ENCODE measurements around the gene KANSL2.
"Not testable (repeated sequence)": the region's sequence is repeated elsewhere in the genome, so short reads cannot be mapped to it uniquely, and the experiment has no call there.

KANSL2 gene

GRCh38 chr12:48681710-48682532 is at the start of gene KANSL2:
KANSL2 (minus strand) TSS chr12:48682238; CDS start chr12:48681632, 606 bp downstream.
- peak; percentile 95 for DNase-seq

DNA sequence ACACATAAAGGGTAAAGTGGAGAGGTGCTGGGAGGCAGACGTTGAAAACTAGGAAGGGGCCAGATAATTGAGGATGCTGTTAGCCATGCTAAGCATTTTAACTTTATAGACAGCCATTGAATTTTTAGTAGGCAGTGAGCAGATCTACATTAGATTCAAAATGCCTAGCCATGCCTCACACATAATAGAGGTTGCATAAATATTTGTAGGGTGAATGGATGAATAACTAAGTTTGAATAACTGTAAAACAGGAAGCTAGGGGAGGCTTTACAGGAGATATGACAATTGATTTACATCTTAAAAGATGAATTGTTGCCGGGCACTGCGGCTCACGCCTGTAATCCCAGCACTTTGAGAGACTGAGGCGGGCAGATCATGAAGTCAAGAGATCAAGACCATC is 46.8 kb upstream of the KANSL2 start:
- no peak for DNase-seq

- DNase-seq: not testable (repeated sequence)
These were observed 38.7 kb upstream of the KANSL2 start for GRCh38 chr12:48720737-48721136.

DNA sequence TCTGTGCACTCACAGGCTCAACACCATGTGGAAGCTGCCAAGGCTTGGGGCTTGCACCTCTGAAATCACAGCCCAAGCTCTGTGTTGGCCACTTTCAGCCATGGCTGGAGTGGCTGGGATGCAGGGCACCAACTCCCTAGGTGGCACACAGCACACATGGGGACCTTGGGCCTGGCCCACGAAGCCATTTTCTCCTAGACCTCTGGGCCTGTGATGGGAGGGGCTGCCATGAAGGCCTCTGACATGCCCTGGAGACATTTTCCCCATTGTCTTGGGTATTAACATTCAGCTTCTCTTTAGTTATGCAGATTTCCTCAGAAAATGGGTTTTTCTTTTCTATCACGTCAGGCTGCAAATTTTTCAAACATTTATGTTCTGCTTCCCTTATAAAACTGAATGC is 38.1 kb upstream of the KANSL2 start:
- DNase-seq: not testable (repeated sequence)

GRCh38 chr12:48719002-48719401 is 37.0 kb upstream of the KANSL2 start:
- not testable (repeated sequence) for DNase-seq

DNA sequence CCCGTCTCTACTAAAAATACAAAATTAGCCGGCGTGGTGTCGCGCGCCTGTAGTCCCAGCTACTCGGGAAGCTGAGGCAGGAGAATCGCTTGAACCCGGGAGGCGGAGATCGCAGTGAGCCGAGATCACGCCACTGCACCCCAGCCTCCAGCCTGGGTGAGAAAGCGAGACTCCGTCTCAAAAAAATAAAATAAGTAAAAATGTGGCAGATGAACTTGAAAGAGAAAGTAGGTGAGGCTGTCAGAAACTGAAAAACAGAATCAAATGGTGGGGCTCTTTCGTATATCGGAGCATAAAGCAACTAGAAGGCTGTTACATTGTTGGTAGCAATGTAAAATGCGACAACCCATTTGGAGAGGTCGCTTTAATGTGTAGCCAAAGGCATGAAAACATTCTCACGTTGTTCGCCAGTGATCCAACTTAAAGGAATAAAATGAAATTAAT is 35.2 kb upstream of the KANSL2 start:
- no peak for DNase-seq

- peak; percentile 99 for DNase-seq
These were observed 34.6 kb upstream of the KANSL2 start, which contains the start of gene CCNT1 for GRCh38 chr12:48716493-48717251. CCNT1 (minus strand) TSS chr12:48716707; CDS start chr12:48716675, 32 bp downstream.

GRCh38 chr12:48716168-48716492 is 34.1 kb upstream of the KANSL2 start:
- DNase-seq: no peak

- no peak for DNase-seq
These were observed 30.2 kb upstream of the KANSL2 start for GRCh38 chr12:48712209-48712608.

DNA sequence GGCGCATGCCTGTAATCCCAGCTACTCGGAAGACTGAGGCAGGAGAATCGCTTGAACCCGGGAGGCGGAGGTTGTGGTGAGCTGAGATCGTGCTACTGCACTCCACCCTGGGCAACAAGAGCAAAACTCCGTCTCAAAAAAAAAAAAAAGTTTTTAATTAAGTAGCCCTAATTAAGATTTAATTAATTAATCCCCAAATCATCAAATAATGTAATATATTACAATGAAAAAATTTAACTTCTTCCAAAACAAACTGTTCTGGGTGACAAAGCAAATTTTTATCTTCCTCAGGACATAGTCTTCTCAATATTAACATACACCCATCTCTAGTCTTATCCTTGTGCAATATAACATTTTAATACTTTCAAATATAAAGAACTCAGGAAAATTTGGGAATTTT is 16.8 kb upstream of the KANSL2 start:
- not testable (repeated sequence) for DNase-seq

DNA sequence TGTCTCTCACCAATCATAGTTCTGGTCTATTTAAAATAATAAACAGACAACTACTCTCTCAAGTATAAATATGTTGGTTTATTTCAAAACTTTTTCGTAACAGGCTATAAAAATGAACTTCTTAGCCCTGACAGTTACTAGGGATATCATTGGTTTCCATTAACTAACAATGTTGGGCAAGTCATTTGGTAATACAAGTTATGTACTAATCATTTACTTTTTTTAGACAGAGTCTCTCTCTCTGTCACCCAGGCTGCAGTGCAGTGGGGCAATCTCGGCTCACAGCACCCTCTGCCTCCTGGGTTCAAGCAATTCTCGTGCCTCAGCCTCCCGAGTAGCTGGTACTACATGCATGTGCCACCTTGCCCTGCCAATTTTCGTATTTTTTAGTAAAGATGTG is 14.6 kb upstream of the KANSL2 start:
- peak; percentile 39 for DNase-seq

GRCh38 chr12:48695859-48696258 is 13.8 kb upstream of the KANSL2 start:
- no peak for DNase-seq

DNA sequence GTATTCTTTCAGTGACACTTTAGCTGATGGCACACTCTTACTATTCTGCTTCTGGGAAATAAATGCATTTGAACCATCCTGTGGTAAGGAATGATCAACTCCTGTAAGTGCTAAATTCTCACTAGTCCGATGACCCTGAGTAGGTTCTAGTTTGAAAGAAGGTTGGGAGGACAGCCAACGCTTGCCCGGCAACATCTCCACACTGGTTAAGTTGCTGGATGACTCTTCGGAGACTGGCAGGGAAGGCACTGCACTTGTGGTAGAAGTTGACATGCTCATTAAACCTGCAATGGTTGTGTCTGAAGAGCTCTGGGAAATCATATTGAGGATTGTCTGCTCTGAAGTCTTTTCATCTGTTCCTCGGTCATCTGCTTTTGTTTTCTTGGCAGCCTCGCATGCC is 12.0 kb upstream of the KANSL2 start:
- no peak for DNase-seq

DNA sequence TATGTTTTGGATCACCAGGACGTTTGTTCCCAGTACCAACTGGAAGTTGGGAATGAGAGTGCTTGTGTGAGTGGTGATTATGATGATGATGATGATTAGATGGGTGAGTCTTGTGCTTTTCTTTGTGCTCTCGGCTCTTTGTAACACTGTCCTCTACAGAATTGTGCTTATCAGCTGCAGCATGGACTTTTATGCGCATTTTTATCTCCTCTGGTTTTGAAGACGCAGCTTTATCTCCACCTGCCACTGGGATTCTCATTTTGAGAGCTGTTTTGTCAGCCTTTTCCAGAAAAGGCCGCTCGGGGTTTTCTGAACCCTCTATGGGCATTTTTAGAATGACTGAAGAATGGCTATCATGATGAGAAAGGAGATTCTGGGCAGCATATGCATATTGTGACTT is 11.5 kb upstream of the KANSL2 start:
- DNase-seq: no peak

DNA sequence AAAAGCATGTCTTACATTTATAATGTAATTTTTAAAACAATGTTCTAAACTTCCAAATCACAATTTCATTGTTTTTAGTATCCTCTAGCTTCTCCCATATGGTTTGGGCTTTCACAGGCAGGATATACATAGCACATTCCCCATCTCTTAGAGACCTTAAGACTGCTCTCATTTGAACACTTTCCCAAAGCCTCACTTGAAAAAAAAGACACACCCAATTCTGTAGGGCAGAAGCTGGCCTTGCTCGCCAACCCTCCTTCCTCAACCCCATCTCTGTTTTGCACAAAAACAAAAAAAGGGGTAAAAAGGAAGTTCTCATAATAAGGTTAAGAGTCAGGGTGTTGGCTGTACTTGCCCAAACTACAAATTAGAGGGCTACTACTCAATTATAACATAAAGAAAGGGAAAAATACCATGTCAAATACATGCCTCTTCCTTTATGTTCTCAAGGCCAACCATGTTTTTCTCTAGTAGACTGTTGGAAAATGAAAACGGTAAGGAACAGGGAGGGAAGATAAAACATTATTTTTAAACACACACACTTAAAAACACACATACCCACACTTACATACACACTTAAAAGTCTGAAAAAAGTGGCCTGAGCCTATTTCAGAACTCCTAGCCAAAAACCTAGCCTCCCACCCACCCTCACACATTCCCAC is 9.9 kb upstream of the KANSL2 start:
- DNase-seq: no peak

- no peak for DNase-seq
These were observed 9.0 kb upstream of the KANSL2 start for GRCh38 chr12:48690990-48691389.

DNA sequence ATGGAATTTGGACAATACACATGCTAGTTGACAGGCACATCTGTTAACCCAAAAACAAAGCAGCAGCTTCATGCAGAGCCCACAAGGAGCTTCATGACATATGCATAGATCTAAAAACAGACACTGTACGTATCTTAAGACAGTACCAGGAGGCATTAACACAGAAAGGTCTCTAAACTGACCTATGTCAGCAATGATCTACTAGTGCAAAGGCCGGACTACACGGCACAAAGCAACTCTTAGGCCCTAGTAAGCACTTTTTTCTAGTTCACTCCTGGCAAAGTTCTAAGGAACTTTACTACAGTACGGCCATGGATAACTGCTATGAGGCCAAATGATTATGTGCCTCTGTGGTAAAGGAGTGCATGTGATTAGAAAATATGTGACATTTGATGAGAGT is 8.4 kb upstream of the KANSL2 start:
- DNase-seq: no peak

GRCh38 chr12:48688836-48689235 is 6.8 kb upstream of the KANSL2 start:
- no peak for DNase-seq

DNA sequence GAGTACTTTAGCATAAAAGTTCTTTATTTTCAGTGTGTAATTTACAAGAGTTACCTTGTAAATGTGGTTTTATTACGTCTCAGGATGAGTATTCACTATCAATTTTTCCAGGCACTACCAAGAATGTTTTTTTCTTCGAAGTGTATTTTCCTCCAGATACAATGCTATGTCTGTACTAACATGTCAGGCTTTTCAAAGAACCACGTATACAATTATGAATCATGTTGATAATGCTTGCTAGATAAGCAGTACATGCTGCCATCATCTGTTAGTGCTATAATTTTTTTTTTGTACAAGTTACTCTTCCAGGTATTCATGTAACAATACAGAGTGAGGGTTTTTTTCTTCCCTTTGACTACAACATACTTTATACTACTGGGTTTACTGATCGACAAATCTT is 5.6 kb upstream of the KANSL2 start:
- no peak for DNase-seq

DNA sequence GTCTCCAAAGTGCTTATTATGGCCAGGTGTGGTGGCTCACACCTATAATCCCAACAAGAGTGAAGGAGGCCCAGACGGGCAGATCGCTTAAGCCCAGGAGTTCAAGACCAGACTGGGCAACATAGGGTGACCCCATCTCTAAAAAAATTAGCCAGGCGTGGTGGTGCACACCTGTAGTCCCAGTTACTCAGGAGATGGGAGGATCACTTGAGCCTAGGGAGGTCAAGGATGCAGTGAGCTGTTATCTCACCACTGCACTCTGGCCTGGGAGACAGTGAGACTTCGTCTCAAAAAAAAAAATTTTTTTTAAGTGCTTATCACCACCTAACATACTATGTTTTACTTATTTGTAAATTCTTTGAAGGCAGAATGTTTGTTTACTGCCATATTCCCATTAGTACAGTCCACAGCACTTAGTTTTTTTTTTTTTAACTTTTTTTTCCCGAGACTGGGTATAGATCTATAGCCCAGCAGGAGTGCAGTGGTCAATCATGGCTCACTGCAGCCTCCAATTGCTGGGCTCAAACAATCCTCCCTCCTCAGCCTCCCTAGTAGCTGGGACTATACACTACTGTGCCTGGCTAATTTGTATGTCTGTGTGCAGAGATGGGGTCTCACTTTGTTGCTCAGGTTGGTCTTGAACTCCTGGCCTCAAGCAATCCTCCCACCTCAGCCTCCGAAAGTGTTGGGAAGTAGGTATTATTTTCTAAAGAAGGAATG is 4.7 kb upstream of the KANSL2 start:
- no peak for DNase-seq

DNA sequence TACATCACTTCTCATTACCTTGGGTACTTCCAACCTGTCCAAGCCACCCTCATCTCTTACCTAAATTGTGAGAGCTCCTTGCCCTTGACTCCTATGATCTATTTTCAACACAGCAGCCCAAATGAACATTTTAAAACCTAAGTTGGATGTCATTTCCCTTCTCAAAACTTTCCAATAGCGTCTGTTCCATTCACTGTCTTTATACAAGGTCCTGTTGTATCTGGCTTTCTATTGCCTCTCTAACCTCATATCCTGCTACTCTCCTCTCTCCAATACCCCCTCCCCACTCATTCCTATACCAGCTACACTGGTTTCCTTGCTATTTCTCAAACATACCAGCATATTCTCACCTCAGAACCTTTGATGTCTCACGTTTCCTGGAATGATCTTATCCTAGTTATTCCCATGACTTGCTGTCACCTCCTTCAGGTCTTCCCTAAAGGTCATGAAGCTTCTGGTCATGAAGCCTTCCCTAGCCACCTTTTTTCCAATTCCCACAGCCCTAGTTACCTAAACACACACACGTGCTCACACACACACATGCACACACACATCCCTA is 4.1 kb upstream of the KANSL2 start:
- no peak for DNase-seq

DNA sequence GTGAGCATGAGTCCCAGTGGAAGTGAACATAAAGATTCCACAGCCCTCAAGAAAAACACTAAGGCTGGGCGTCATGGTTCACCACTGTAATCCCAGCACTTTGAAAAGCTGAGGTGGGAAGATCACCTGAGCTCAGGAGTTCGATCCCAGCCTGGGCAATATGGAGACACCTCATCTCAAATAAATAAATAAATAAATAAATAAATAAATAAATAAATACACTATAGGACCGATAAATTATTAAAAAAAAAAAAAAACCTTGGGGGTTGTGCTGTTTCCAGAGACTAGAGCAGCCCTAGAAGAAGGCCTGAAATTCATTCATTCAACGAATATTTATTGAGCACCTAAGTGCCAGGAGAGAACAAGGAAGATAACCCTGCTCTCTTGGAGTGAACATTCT is 1.5 kb upstream of the KANSL2 start:
- DNase-seq: no peak

- no peak for DNase-seq
These were observed 889 bp upstream of the KANSL2 start for GRCh38 chr12:48682927-48683326.
